ENCODE results near the gene HSPBP1.
A peak's percentile ranks its signal among the peaks of the same experiment; 100 is the strongest.
"Not testable (repeated sequence)": the region's sequence is repeated elsewhere in the genome, so short reads cannot be mapped to it uniquely, and the experiment has no call there.

HSPBP1 gene

DNA sequence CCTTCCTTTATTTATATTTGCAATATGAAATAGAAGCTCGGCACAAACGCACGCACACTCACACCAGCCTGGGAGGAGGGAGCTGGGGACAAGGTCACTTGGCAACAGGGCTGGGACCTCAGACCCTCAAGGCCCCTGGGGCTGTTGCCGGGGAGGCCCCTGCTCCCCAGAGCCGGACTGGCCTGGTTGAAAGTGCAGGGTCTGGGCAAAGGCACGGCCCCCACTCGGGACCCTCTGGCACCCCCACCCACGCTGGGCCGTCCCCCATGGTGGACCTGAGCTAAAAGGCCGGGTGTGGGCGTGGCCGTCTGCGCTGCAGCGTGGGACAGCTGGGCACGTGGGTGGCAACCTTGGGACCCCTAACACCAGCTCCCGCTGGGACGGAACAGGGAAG, 50.1 kb downstream of the HSPBP1 start:
- Mint-ChIP-seq H3K9me3 (no peaks in the 10 kb centered on the region), H3K4me1 (peaks cover 15% of the 10 kb centered on the region), H3K36me3 (ENCODE audit: insufficient read depth) (peaks cover 43% of the 10 kb centered on the region), H3K27ac (ENCODE audit: low read depth) (no peak overlapping the region), H3K4me3 (no peak overlapping the region), H3K27me3 (no peaks in the 10 kb centered on the region)
- DNase-seq (ENCODE audit: low spot score in 2 of 2): no peak
- ATAC-seq (replicated peaks; ENCODE audit: extremely low read depth, poor library complexity, severe bottlenecking): no peak

DNA sequence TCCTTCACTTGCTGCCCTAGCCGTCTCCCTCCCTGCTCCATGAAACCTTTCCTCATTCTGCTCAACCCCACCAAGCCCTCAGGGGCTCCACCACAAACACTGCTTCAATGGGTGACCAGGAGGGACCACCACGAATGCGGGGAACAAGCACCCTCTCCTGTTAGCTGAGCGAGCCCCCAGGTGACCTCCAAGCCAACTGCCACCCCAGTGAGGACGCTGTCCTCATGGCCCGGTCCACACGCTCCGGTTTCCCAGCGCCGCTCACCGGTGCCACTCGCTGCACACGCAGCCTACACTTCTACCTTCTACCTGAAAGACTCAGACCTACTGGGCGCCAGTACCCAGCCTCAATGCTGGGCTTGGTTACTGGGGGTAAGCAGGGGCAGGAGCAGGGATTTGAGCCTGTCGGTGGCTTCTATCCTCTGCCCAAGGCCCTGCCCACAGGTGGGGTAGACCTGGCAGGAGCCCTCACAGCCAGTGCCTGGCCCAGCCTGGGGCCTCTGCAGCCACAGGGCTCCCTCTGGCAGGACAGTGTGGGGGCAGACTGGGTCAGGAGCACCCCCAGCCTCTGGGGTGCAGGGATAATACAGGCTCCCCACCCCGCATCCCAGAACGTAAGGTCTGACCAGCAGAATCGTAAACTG, 50.6 kb downstream of the HSPBP1 start:
- Mint-ChIP-seq H3K4me3 (no peak overlapping the region), H3K9me3 (no peaks in the 10 kb centered on the region), H3K36me3 (ENCODE audit: insufficient read depth) (peaks cover 38% of the 10 kb centered on the region), H3K4me1 (peaks cover 10% of the 10 kb centered on the region), H3K27me3 (no peaks in the 10 kb centered on the region), H3K27ac (ENCODE audit: low read depth) (peak overlapping the region; percentile 53)
- DNase-seq (ENCODE audit: low spot score in 2 of 2) (no peak), ATAC-seq (replicated peaks; ENCODE audit: extremely low read depth, poor library complexity, severe bottlenecking) (no peak)

DNA sequence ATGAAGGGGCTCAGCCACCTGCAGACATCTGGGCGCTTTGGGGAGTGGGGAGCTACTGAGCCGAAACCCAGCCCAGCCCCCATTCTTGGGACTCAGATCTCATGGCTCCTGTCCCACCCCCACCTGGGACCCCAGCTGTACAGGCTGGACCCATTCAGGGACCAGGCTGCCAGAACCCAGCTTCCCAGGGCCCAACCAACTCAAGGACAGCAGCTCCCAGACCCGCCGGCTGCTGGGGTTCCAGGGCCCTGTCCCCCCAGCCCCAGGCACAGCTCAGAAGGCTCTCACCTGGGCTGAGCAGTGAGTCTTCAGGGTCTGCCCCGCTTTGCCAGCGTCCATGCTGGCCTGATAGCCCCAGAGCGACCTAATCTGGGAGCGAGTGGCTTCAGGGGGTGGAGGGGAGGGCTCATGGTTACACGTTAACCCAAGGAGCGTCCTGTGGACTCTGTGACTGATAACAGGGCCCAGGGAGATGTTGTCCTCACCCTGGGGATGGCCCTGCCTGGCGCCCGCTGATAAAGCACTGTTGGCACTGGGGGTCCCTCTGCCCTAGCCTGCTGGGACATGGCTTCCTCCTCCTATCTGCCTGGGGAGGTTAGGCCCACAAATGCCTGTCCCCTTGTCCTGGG, 51.4 kb downstream of the HSPBP1 start, which contains the start of gene TMEM86B:
TSS of gene TMEM86B (minus strand) at position 361 of the 629 bp plus-strand sequence. CDS start at position 339, 22 bp downstream.
- Mint-ChIP-seq H3K4me3 (no peak within 1 kb of the TSS), H3K9me3 (no peaks in the 10 kb centered on the region), H3K27me3 (no peaks in the 10 kb centered on the region), H3K4me1 (peaks cover 6% of the 10 kb centered on the region), H3K27ac (ENCODE audit: low read depth) (peak within 1 kb of the TSS; percentile 79), H3K36me3 (ENCODE audit: insufficient read depth) (peaks cover 30% of the 10 kb centered on the region)
- no peak for DNase-seq (ENCODE audit: low spot score in 2 of 2)
- ATAC-seq (replicated peaks; ENCODE audit: extremely low read depth, poor library complexity, severe bottlenecking): no peak

DNA sequence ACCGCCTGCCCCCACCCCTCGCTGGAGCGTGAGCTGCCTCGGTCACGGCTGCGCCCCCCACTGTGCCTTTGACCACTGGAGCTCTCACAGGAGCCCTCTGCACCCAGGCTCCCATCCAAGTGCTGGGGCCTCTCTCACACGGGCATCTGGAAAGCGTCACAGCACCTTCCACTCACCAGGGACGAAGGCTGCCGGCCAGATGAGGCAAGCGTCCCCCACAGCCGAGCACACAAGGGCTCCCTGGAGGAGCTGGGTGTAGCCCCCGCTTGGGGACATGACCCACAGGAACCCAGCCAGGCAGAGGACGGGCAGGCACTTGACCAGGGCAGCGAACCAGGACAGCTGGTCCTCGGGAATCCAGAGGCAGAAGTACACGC, 51.9 kb downstream of the HSPBP1 start:
- Mint-ChIP-seq H3K36me3 (ENCODE audit: insufficient read depth) (peaks cover 28% of the 10 kb centered on the region), H3K27ac (ENCODE audit: low read depth) (peak overlapping the region; percentile 79), H3K4me1 (peaks cover 6% of the 10 kb centered on the region), H3K27me3 (no peaks in the 10 kb centered on the region), H3K9me3 (no peaks in the 10 kb centered on the region), H3K4me3 (no peak overlapping the region)
- no peak for ATAC-seq (replicated peaks; ENCODE audit: extremely low read depth, poor library complexity, severe bottlenecking)
- no peak for DNase-seq (ENCODE audit: low spot score in 2 of 2)

DNA sequence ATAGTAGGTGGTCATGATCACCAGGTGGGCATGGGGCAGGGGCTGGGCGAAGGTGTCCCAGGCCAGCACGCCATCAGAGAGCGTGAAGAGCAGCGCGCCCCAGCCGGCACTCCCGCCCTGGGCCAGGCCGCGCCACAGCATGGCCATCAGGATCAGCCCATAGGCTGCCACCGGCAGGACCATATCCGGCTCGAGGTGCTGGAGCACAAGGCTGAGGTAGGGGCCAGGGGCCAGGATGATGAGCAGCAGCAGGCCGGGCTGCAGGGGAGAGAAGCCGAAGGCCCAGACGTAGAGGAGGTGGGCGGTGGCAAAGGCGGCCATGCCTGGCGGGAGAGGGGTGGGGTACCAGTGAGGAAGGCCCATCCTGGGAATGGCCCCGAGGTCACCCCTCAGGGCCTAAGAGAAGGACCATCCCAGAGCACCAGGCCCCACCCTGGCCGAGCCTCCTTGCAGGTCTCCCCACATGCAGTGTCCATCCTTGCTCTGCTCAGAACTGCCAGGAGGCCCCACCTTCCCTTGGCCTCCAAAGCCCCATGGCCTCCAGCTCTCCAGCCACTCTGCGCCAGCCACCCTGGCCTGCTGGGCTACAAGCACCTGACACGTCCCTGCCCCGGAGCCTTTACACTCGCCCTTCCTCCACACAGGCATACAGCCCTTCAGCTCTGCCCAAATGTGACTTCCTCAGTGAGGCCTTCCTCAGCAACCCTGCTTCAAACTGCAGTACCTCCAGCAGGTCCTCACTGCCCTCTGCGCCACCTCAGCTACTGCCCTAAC, 52.5 kb downstream of the HSPBP1 start:
- peak overlapping the region; percentile 79 for H3K27ac Mint-ChIP-seq (ENCODE audit: low read depth)
- H3K9me3 Mint-ChIP-seq: no peaks in the 10 kb centered on the region
- H3K27me3 Mint-ChIP-seq: no peaks in the 10 kb centered on the region
- DNase-seq (ENCODE audit: low spot score in 2 of 2) (no peak), ATAC-seq (replicated peaks; ENCODE audit: extremely low read depth, poor library complexity, severe bottlenecking) (no peak)
- peaks cover 6% of the 10 kb centered on the region for H3K4me1 Mint-ChIP-seq
- no peak overlapping the region for H3K4me3 Mint-ChIP-seq
- peaks cover 25% of the 10 kb centered on the region for H3K36me3 Mint-ChIP-seq (ENCODE audit: insufficient read depth)

DNA sequence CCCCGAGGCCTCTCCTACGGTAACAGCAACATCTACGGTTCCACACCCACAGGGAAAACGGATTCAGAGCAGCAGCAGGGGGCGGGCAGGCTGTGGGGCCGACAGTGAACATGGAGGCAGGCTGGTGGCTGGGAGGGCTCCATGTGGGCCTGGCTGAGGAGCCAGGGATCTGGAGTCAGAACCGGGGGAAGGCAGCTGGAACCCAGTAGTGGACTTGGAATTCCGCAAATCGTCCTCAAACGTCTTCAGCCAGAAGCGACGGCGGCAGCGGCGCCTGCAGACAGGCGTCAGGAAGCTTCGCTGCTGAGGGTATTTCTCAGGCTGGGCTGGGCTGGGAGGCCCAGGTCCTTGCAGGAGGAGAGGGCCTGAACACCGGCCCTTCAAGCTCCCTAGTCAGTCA, 53.1 kb downstream of the HSPBP1 start:
- Mint-ChIP-seq H3K27ac (ENCODE audit: low read depth) (no peak overlapping the region), H3K4me3 (no peak overlapping the region), H3K4me1 (peaks cover 6% of the 10 kb centered on the region), H3K27me3 (no peaks in the 10 kb centered on the region), H3K9me3 (no peaks in the 10 kb centered on the region), H3K36me3 (ENCODE audit: insufficient read depth) (peaks cover 24% of the 10 kb centered on the region)
- ATAC-seq (replicated peaks; ENCODE audit: extremely low read depth, poor library complexity, severe bottlenecking) (no peak), DNase-seq (ENCODE audit: low spot score in 2 of 2) (no peak)

DNA sequence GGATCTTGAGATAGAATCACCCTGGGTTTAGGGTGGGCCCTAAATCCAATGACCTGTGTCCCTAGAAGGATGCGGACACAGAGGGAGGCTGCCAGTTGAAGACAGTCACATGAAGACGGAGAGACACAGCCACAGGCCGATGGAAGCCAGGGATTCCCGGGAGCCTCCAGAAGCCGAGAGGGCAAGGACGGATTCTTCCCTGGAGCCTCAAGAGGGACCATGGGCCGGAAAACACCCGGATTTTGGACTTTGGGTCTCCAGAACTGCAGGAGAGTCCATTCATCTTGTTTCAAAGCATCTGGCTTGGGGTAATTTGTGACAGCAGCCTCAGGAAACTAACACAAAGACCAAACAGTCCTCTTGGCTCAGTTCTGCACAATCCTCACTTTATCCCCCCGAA, 53.6 kb downstream of the HSPBP1 start:
- H3K9me3 Mint-ChIP-seq: no peaks in the 10 kb centered on the region
- ATAC-seq (replicated peaks; ENCODE audit: extremely low read depth, poor library complexity, severe bottlenecking) (no peak), DNase-seq (ENCODE audit: low spot score in 2 of 2) (no peak)
- H3K27ac Mint-ChIP-seq (ENCODE audit: low read depth): no peak overlapping the region
- peaks cover 11% of the 10 kb centered on the region for H3K4me1 Mint-ChIP-seq
- no peaks in the 10 kb centered on the region for H3K27me3 Mint-ChIP-seq
- peaks cover 24% of the 10 kb centered on the region for H3K36me3 Mint-ChIP-seq (ENCODE audit: insufficient read depth)
- no peak overlapping the region for H3K4me3 Mint-ChIP-seq

DNA sequence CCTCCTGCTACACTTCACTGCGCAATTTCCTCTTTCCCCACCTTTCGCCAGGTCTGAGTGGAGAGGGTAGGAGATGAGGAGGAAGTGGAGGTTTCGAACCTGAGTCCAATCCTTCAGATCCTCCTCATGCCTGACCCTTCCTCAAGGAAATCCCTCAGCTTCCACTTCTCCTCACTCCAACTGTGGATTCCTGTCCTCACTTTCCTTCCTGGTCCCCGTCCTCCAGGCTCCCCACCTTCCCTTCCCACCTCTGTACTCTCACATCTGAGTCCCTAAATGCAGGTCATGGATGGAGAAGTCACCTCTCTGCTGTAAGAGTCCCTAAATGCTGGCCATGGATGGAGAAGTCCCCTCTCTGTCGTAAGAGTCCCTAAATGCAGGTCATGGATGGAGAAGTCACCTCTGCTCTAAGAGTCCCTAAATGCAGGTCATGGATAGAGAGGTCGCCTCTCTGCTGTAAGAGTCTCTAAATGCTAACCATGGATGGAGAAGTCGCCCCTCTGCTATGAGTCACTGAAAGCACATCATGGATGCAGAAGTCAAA, 54.4 kb downstream of the HSPBP1 start:
- no peak for ATAC-seq (replicated peaks; ENCODE audit: extremely low read depth, poor library complexity, severe bottlenecking)
- no peaks in the 10 kb centered on the region for H3K27me3 Mint-ChIP-seq
- H3K27ac Mint-ChIP-seq (ENCODE audit: low read depth): peak overlapping the region; percentile 38
- DNase-seq (ENCODE audit: low spot score in 2 of 2): no peak
- H3K4me3 Mint-ChIP-seq: no peak overlapping the region
- no peaks in the 10 kb centered on the region for H3K9me3 Mint-ChIP-seq
- peaks cover 24% of the 10 kb centered on the region for H3K36me3 Mint-ChIP-seq (ENCODE audit: insufficient read depth)
- peaks cover 11% of the 10 kb centered on the region for H3K4me1 Mint-ChIP-seq

DNA sequence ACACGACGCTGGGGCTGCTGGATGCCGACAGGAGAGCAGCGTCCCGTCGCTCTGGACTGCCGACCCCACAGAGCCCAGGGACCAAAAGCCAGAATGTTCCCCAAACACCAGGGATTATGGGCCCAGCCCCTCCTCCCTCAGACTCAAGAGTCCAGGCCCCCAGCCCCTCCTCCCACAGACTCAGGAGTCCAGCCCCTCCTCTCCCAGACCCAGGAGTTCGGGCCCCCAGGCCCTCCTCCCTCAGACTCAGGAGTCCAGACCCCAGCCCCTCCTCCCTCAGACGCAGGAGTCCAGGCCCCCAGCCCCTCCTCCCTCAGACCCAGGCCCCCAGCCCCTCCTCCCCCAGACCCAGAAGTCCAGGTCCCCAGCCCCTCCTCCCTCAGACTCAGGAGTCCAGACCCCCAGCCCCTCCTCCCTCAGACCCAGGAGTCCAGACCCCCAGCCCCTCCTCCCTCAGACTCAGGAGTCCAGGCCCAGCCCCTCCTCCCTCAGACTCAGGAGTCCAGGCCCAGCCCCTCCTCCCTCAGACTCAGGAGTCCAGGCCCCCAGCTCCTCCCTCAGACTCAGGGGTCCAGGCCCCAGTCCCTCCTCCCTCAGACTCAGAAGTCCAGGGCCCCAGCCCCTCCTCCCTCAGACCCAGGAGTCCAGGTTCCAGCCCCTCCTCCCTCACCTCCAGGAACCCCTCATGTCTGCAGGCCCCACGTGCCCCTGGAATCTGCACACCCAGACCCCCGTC, 55.1 kb downstream of the HSPBP1 start:
- H3K27me3 Mint-ChIP-seq; H3K9me3 Mint-ChIP-seq; DNase-seq (ENCODE audit: low spot score in 2 of 2); H3K4me3 Mint-ChIP-seq; ATAC-seq (replicated peaks; ENCODE audit: extremely low read depth, poor library complexity, severe bottlenecking): not testable (repeated sequence)
- Mint-ChIP-seq H3K27ac (ENCODE audit: low read depth) (peak overlapping the region; percentile 38), H3K4me1 (peaks cover 11% of the 10 kb centered on the region), H3K36me3 (ENCODE audit: insufficient read depth) (peaks cover 21% of the 10 kb centered on the region)

DNA sequence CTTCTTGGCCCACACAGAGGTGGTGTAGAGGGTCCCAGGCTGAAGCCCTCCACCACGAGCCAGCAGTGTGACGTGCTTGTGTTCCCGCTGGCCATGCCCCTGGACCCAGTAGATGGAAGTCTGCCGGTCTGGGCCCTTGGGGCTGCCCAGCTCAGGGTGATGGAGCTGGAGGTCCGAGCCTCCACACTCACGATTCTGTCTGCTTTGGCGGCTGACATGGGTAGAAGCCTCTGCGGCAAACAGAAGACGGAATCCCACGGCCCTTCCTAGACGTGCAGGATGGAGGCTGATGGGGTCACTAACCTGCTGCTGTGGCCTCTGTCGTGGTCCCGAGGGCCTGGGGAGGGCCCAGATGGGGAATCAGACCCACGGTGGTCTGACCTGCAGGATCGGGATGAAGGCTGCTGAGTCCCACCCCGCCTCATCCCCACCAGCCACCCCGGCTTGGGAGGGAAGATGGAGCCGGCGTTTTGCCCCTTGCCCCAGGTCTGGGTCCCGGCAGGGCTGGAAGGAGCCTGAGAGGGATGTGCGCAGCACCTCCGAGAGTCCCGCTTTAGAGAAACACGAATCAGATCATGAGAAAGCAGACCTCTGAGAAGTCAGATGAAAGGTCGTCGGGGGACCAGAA, 55.8 kb downstream of the HSPBP1 start:
- peaks cover 16% of the 10 kb centered on the region for H3K36me3 Mint-ChIP-seq (ENCODE audit: insufficient read depth)
- H3K4me1 Mint-ChIP-seq: peaks cover 11% of the 10 kb centered on the region

DNA sequence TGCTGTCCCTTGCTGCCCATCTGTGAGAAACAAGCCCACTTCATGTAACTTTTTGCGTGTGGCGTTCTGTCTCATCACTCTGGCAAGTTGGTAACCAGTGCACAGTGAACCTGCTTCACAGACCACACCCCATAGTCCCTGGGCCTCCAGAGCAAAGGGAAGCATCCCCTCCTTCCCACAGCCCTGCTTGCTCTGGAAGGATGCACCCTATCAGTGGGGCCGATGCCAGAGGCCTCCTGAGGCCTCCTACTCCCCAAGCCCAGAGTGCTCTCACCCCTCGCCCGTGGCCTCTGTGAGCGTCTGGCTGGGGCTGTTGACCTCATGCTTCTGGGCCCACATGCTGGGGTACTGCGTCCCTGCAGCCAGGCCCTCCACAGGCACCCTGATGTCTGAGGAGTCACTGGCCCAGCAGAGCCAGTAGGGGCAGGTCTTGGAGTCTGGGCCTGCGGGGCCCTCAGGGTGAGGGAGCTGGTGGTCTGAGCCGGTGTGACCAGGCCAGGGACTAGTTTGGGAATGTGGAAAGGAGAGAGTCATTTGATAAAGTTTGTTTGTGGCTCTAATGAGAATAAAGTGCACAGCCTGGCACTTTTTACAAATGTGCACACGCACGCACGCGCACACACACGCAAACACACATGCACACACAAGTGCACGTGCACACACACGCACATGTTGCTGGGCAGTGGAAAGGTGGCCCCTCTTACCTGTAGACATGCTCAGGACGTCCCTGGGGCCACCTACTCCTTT, 56.4 kb downstream of the HSPBP1 start:
- H3K27ac Mint-ChIP-seq (ENCODE audit: low read depth): no peak overlapping the region
- no peaks in the 10 kb centered on the region for H3K27me3 Mint-ChIP-seq
- no peaks in the 10 kb centered on the region for H3K9me3 Mint-ChIP-seq
- peaks cover 11% of the 10 kb centered on the region for H3K4me1 Mint-ChIP-seq
- no peak overlapping the region for H3K4me3 Mint-ChIP-seq
- DNase-seq (ENCODE audit: low spot score in 2 of 2) (no peak), ATAC-seq (replicated peaks; ENCODE audit: extremely low read depth, poor library complexity, severe bottlenecking) (no peak)
- peaks cover 16% of the 10 kb centered on the region for H3K36me3 Mint-ChIP-seq (ENCODE audit: insufficient read depth)

More for the DNA sequence above, 55.8 kb downstream of the HSPBP1 start:
- no peaks in the 10 kb centered on the region for H3K27me3 Mint-ChIP-seq
- no peak overlapping the region for H3K4me3 Mint-ChIP-seq
- no peak for DNase-seq (ENCODE audit: low spot score in 2 of 2)
- no peaks in the 10 kb centered on the region for H3K9me3 Mint-ChIP-seq
- no peak for ATAC-seq (replicated peaks; ENCODE audit: extremely low read depth, poor library complexity, severe bottlenecking)
- H3K27ac Mint-ChIP-seq (ENCODE audit: low read depth): no peak overlapping the region

Measured in central memory CD8-positive, alpha-beta T cell (primary cell).